HFF-Myc (cell line): ENCODE data around the gene SEC14L3.

Source experiments
- DNase-seq: peaks from one replicate; pipeline ENCODE4 v3.0.0-alpha.2; 2011; ENCODE audit warnings: low read depth; ENCODE audit errors: extremely low read depth
- H3K4me3 ChIP-seq: replicated peaks from 2 replicates; pipeline ENCODE4 v1.5.1; 2011; ENCODE audit warnings: low read depth, mild to moderate bottlenecking, control low read depth, low read length
- CTCF ChIP-seq: IDR thresholded peaks from 2 replicates; pipeline ENCODE4 v1.5.1; 2012; ENCODE audit warnings: mild to moderate bottlenecking, low read depth, low read length, control low read depth; ENCODE audit errors: missing control alignments

The SEC14L3 gene

GRCh38 chr22:30432096-30432495 lies 39.7 kb downstream of the SEC14L3 start:
- TF ChIP-seq CTCF: no peak
- no peak for DNase-seq
- no peak overlapping the region for H3K4me3 ChIP-seq

- TF ChIP-seq CTCF: no peak
- DNase-seq: no peak
- H3K4me3 ChIP-seq: no peak overlapping the region
Measured at GRCh38 chr22:30430933-30431332, 40.9 kb downstream of the SEC14L3 start.

GRCh38 chr22:30429887-30430286 lies 41.9 kb downstream of the SEC14L3 start:
- TF ChIP-seq CTCF: no peak
- DNase-seq: no peak
- no peak overlapping the region for H3K4me3 ChIP-seq

GRCh38 chr22:30427871-30428270 lies 43.9 kb downstream of the SEC14L3 start:
- no peak overlapping the region for H3K4me3 ChIP-seq
- DNase-seq: no peak
- TF ChIP-seq CTCF: no peak

- DNase-seq: no peak
- peak; percentile 81 for TF ChIP-seq CTCF
Measured at GRCh38 chr22:30426388-30427353, 45.1 kb downstream of the SEC14L3 start.

GRCh38 chr22:30425616-30426387 lies 46.0 kb downstream of the SEC14L3 start, which contains the start of gene MTFP1:
Gene MTFP1 (plus strand): TSS chr22:30425768. CDS start chr22:30425880, 112 bp downstream.
- no peak for TF ChIP-seq CTCF
- peak within 1 kb of the TSS; percentile 66 for H3K4me3 ChIP-seq
- DNase-seq: no peak

More at GRCh38 chr22:30426388-30427353, 45.1 kb downstream of the SEC14L3 start:
- peak overlapping the region; percentile 66 for H3K4me3 ChIP-seq
